AG10803 (cell line): ENCODE results near the gene UBE3C.
A peak's percentile ranks its signal among the peaks of the same experiment; 100 is the strongest.

Experiments
- DNase-seq: peaks from one replicate; pipeline ENCODE4 v3.0.0; 2010; ENCODE audit warnings: low read depth
- H3K4me3 ChIP-seq: 2 replicates; pipeline ENCODE4 v1.5.1; 2011; ENCODE audit warnings: mild to moderate bottlenecking, low read length, control low read depth
- TF ChIP-seq, protein P1 (sequence below): conservative IDR thresholded peaks from 2 replicates; pipeline ENCODE4 v1.5.1; 2011; ENCODE audit warnings: mild to moderate bottlenecking, low read length, control low read depth, inconsistent platforms

Gene UBE3C

DNA sequence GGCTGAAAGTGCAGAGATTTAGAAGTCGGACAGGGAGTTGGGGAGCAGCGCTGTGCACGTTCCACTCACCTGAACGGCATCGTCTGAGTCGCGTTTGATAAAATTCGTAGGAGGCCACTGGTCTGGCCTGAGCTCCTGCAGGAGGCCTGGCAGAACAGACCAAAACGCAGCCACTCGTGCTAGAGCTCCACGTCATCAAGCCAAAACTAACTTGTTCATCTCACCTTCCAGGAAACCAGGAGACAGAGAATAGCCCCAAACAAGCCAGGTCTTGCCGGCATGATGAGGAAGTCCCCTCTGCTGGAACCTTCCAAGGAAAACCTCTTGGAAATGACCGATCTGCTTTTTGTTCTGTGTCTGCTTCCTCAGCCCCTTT is 154.7 kb downstream of the UBE3C start:
- DNase-seq, result no peak
- no peak overlapping the region for H3K4me3 ChIP-seq
- TF ChIP-seq, protein P1, sequence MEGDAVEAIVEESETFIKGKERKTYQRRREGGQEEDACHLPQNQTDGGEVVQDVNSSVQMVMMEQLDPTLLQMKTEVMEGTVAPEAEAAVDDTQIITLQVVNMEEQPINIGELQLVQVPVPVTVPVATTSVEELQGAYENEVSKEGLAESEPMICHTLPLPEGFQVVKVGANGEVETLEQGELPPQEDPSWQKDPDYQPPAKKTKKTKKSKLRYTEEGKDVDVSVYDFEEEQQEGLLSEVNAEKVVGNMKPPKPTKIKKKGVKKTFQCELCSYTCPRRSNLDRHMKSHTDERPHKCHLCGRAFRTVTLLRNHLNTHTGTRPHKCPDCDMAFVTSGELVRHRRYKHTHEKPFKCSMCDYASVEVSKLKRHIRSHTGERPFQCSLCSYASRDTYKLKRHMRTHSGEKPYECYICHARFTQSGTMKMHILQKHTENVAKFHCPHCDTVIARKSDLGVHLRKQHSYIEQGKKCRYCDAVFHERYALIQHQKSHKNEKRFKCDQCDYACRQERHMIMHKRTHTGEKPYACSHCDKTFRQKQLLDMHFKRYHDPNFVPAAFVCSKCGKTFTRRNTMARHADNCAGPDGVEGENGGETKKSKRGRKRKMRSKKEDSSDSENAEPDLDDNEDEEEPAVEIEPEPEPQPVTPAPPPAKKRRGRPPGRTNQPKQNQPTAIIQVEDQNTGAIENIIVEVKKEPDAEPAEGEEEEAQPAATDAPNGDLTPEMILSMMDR, result no peak

DNA sequence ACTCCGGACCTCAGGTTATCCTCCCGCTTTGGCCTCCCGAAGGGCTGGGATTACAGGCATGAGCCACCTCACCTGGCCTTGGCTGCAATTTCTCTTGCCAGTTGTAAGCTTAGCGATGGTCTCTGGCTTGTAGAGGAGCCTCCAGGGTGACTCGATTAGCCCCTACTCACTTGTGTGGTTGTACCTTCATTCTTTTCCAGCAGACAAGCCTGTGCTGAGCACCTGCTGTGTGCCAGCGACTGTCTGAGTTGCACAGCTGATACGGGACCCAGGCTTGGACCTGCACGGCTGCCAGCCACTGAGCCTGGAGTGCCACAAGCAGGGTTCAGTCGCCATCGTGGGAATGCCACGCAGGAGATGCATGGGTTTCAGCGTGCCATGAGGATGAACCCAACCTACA is 156.0 kb downstream of the UBE3C start:
- TF ChIP-seq, protein P1, result no peak
- DNase-seq, result no peak
- no peak overlapping the region for H3K4me3 ChIP-seq

DNA sequence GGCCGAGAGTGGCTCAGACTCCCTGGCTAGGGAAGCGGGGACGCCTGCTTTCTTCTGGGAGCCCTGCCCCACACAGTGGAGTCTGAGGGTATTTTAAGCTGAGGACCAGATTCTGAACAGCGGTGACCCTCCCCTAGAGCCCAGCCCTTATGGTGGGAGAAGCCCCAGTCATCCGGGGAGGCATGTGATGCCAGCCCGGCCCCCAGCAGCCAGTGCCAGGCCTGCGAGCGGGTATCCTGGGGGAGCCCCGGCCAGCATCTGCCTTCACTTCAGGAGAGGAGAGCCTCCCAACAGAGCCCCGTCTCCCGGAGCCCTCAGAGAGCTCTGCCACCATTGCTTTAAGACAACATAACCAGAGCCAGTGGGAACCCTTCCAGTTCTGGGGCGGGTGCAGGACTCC is 156.6 kb downstream of the UBE3C start:
- DNase-seq, result no peak
- no peak overlapping the region for H3K4me3 ChIP-seq
- TF ChIP-seq, protein P1, result no peak

DNA sequence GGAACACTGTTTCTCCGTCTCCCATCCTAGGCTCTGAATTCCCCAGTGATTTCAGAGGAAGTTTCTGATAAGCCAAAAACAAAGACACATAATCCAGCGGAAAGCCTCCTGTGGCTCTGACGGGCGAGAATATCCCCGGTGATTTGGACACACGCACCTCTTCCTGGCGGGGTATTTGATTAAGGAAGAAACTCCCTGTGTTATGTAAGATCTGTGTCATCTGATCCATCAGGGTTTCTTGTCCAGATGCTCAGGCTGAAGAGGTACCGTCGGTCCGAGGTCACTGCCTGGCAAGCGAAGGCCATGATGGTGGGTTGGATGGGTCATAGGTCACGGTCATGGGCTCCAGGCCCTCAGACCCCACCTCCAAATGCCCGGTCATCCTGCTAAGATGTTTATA is 158.5 kb downstream of the UBE3C start:
- TF ChIP-seq, protein P1, result no peak
- no peak overlapping the region for H3K4me3 ChIP-seq
- no peak for DNase-seq

DNA sequence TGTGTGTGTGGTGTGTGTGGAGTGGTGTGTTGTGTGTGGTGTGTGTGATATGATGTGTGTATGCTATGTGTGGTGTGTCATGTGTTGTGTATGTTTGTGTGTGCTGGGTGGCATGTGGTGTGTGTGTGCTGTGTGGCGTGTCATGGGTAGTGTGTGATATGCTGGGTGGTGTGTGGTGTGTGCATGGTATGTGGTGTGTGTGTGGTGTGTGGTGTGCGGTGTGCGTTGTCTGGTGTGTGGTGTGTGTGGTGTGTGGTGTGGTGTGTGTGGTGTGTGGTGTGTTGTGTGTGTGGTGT is 160.5 kb downstream of the UBE3C start:
- no peak for DNase-seq
- TF ChIP-seq, protein P1, result no peak
- H3K4me3 ChIP-seq, result no peak overlapping the region

DNA sequence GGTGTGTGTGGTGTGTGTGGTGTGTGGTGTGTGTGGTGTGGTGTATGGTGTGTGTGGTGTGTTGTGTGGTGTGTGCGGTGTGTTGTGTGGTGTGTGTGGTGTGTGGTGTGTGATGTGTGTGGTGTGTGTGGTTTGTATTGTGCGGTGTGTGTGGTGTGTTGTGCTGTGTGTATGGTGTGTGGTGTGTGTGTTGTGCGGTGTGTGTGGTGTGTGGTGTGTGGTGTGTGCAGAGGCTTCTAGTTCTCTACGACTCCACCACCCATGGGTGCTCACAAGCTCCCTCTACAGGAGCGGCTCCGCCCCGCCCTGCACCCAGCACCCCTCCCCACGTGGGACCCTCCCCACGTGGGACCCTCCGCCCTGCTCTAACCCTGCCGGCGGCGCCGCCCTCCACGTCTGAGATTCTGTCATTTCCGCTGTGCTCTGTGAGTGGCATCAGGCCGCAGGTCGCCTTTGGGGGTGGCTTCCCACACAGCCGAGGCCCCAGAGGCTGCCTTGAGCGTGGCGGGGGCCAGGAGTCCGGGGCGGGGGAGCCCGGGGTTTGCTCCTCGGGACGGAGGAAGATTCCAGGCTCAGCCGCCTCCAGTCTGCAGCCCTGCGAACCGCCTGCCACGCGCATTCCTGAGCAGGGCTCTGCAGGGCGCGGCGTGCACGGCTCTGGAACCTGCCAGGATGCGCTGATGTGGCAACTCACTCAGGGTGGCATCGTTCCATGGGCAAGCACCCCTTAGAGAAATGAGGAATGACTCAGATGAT is 161.1 kb downstream of the UBE3C start:
- H3K4me3 ChIP-seq, result no peak overlapping the region
- DNase-seq, result peak; percentile 42
- TF ChIP-seq, protein P1, result 0 out of 2 replicates have a peak, but pooled peaks have one; percentile 9

DNA sequence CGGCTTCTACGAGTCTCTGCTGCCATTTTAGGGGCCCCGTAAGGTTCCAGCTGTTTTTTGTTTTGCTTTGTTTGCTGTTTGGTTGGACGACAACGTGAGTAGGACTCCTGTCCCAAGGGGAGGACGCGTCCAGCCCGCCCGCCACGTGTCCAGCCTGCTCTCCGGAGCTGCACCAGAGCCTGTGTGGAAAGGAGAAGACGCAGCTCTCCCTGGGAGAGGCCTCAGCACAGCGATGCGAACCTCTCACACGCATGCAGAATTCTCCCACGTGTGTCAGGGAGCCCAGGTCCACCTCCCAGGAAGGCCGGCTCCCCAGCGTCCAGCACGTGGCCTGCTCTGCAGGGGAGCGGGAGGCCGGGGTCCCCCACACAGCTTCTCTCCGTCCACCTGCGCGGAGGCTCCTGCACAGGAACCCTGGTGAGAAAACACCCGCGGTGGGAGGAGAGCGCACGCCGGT is 161.7 kb downstream of the UBE3C start:
- TF ChIP-seq, protein P1, result no peak
- no peak for DNase-seq
- no peak overlapping the region for H3K4me3 ChIP-seq
